Stimulated activated CD8-positive, alpha-beta memory T cell treated with anti-CD3 and anti-CD28 coated beads, Interleukin-12 subunit alpha, Interleukin-12 subunit beta, amount 100 ng/mL, for 4 hours (primary cell): ENCODE measurements around the gene RBP3.
"Not testable (repeated sequence)": the region's sequence is repeated elsewhere in the genome, so short reads cannot be mapped to it uniquely, and the experiment has no call there.

Experiments used
- DNase-seq: peaks from one replicate; pipeline ENCODE4 v3.0.0-alpha.2; 2020; ENCODE audit warnings: low read depth

RBP3 gene

DNA sequence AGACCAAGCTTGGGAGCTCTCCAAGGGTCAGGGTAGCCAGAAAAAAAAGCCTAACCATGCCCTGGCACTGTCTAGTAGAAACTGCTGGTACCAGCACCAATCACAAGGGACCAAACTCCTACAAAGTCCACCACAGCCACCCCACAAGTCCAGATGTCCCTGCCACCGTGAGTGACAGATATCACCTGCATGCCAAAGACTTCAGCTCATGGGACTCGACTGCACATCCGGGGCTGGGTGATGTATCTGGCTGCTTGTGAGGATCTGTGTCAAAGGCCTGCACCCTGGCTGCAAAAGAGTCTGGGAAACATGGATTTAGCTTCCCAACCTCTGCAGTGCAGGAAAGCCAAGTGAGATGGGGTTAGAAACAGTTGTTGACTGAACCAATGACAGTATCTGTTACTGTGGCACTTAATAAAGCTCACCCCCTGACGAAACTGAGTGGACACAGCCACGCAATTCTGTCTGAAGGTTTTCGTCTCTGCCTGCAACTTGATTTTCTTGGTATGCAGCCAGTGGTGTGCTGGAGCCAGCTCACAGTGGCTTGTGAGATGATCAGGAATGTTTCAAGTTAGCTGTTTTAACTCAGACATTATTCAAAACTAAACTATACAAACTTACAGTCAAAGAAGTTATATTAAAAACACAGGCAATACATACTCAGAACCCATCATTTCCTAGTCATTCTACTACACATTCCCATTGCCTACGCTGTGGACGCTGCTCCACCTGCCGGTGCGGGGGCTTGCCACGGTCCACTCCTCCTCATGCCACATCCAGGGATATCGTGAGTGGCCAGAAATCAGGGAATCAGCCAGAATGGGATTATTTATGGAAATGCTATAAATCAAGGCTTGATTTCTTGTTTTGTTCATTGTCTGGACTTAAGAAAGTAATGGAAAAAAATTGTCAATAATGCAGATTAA lies 26.7 kb downstream of the RBP3 start:
- DNase-seq: no peak

- no peak for DNase-seq
Measured at GRCh38 chr10:47376522-47377220, 28.5 kb downstream of the RBP3 start.

DNA sequence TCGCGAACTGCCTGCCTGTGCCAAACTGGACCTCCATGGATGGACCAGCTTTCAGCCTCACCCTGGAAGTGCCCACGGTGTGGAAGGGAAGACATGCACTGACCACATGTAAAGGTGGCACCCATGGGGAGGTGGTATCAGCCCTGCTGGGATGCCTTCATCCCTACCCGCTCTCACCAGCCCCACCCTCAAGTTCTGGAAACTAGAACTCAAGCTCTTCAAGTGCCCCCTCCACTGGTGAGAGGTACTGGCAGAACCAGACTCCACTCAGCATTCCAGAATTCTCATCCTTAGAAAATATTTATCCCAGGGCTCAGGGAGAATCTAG lies 30.0 kb downstream of the RBP3 start:
- DNase-seq: no peak

DNA sequence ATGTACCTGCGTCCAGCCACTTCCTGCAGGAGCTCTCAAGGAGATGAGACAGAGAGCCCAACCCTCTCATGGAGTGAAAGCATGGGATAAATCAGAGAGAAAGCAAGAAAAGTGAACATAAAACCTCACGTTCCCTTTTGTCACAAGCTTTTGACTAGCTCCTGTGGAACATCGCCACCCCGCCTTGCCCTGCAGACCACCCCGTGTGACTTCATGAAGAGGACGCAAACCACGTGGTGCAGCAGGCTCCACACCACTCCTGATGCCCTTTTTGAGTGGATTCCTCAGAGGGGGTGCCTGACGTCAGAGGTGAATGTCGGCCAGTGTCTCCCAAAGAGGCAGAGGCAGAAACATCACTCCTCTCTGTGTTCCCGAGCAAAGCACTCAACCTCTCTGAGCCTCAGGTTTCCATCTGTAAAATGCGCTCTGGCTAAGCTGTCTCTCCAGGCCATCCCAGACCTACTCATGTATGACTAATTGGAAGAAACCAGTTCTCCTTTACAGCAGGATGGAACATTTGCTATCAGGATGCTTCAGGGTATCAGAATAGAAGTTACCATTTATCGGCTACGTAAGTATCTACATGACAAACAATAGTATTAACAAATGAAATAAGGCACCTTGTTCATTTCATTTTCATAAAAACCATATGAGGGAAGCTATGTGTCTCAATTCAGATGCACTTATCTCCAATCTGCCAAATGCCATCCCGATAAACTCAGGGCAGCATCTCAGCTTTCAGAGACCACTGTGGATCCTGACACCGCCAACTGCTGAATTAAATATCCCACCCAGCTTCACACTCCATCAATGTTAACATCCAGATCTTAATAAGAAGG lies 30.7 kb downstream of the RBP3 start:
- DNase-seq: no peak

GRCh38 chr10:47379445-47379785 lies 31.3 kb downstream of the RBP3 start:
- no peak for DNase-seq

GRCh38 chr10:47379901-47380300 lies 31.7 kb downstream of the RBP3 start:
- no peak for DNase-seq

- no peak for DNase-seq
Measured at GRCh38 chr10:47380341-47381102, 32.4 kb downstream of the RBP3 start.

GRCh38 chr10:47381103-47381395 lies 32.9 kb downstream of the RBP3 start:
- no peak for DNase-seq

GRCh38 chr10:47381427-47382379 lies 33.5 kb downstream of the RBP3 start:
- no peak for DNase-seq

DNA sequence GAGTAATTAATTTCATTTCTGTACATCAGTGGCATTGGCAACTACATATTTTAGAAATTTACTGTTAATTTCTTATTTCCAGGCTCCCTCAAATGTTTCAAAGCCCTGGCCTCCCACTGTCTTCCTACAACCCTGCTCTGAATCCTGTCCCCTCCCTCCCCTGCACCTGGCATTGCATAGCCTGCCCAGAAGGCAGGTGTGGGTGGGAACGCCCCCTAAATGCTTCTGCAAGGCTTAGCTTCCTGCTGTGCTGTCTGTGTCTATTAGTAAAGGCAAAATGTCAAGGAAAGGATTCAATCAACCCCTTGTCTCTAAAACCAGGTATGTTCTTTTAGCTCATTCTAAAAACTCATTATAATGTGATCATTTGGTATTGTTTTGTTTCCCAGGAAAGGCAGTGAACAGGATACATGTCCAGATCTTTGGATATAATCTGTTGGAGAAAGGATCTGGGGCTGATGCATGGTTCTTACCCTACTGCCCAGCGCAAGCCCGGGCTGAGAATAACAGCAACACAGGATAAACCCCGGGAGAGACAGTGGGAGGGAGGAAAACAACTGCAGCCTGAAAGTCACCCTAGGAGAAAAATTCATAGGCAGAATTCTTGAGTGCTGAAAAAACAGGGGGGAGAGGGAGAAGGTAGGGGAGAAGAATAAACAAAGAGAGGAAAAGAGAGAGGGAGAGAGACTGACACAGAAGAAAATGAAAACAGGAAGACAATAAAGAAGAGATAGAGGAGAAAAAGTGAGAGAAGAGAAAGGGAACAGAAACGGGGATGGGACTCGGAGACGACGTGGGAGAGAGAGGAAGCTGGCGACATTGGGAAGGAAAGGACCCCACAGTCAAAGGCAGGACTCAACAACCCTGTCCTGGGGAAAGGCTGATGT lies 35.3 kb downstream of the RBP3 start:
- no peak for DNase-seq

DNA sequence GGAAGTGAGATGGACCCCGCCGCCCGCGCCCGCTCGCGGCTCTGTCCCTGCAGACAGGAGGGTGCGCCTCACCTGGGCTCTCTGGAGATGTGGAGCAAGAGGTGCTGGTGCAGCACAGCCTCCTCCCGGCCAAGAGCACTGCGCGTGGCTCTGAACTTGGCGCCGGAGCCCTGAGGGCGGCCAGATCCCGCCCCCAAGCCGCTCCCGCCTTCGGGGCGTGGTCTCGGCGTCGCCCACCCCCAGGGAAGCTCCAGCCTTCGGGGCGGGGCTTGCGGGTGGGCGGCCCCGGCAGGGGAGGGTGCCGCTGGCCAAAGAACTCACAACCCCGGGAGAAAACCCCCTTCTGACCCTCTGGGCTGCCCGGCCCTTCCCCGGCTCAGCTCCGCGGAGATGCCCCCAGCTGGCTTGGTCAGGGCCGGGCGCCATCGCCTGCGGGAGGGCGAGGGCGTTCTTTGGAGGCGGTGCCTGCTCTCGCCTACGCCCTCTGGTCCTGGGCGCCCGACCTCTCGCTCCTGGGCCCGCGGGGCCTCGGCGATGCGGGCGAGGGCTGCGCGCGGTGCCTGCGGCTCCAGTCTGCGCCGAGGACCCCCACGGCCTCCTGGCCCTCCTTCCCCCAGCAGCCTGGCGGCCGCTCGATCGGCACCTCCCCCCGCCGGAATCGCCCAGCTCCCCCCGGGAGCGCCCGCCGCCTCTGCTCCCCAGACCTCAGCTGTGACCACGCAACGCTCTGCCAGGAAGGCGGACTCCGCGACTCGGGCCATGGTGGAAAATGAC lies 36.2 kb downstream of the RBP3 start, which contains the start of gene ZNF488:
ZNF488 (minus strand) TSS at position 146 of the 774 bp plus-strand sequence. CDS start 15,464 bp downstream, outside the sequence.
- peak; percentile 64 for DNase-seq

DNA sequence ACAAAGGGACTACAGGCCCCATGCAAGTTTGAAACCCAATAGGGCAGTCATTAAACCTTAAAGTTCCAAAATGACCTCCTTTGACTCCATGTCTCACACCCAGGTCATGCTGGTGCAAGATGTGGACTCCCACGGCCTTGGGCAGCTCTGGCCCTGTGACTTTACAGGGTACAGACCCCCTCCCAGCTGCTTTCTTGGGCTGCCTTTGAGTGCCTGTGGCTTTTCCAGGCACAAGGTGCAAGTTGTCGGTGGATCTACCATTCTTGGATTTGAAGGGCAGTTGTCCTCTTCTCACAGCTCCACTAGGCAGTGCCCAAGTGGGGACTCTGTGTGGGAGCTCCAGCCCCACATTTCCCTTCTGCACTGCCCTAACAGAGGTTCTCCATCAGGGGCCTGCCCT lies 37.9 kb downstream of the RBP3 start:
- DNase-seq: not testable (repeated sequence)

- DNase-seq: no peak
Measured at GRCh38 chr10:47388879-47389278, 40.7 kb downstream of the RBP3 start.

- DNase-seq: no peak
Measured at GRCh38 chr10:47389619-47390018, 41.5 kb downstream of the RBP3 start.

DNA sequence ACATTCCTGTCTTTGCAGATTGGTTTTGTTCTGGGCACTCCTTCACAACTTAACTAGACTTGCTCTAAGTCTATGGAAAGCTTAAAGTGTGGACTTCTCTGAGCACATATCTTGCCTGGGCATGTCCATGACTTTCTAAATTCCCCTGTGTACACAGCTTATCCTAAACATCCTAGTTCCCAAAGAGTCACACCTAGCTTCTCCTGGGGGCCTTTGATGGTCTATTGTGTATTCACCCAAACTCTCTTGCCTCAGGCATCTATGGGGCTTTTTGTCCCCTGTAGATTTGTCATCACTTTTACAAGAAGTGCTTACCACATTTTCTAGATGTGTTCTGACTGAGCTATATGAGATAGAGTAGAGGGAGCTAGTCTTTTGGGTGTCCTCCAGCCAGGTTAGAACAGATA lies 48.2 kb downstream of the RBP3 start:
- no peak for DNase-seq

GRCh38 chr10:47397256-47397655 lies 49.1 kb downstream of the RBP3 start:
- DNase-seq: no peak

- DNase-seq: no peak
Measured at GRCh38 chr10:47400251-47400650, 52.1 kb downstream of the RBP3 start.

DNA sequence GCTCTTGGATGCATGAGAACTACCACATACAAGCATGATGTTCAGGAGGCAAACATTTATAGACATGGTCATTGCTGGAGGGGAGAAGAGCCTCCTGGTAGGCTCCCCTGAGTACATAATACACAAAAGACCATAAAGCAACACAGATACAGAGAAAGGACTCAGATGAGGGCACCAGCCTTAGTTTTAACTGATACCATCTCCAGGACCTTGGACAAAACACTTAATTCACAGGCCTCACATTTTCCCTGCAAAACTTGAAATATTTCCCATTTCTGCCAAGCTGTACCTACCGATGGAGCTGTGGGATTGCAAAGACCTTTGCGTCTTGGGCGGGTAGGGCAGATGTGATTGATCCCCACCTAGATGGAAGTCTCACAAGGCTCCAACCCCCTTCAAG lies 52.6 kb downstream of the RBP3 start:
- DNase-seq: no peak

GRCh38 chr10:47401210-47401609 lies 53.0 kb downstream of the RBP3 start:
- DNase-seq: no peak
